GM19240 (cell line): ENCODE results near the gene ADGRG6.

Source experiments
- DNase-seq: peaks from one replicate; pipeline ENCODE4 v3.0.0; 2011; ENCODE audit warnings: low spot score; ENCODE audit not compliant: insufficient read length

ADGRG6 gene

GRCh38 chr6:142374965-142375733, 73.3 kb downstream of the ADGRG6 start:
- DNase-seq = no peak

GRCh38 chr6:142376115-142376514, 74.3 kb downstream of the ADGRG6 start:
- DNase-seq = no peak

GRCh38 chr6:142376800-142377496, 75.1 kb downstream of the ADGRG6 start:
- DNase-seq = no peak

GRCh38 chr6:142377497-142377848, 75.7 kb downstream of the ADGRG6 start:
- DNase-seq = no peak

- DNase-seq = no peak
Measured at GRCh38 chr6:142378138-142378875, 76.5 kb downstream of the ADGRG6 start.

- DNase-seq = no peak
Measured at GRCh38 chr6:142380626-142381025, 78.8 kb downstream of the ADGRG6 start.

GRCh38 chr6:142381181-142381580, 79.4 kb downstream of the ADGRG6 start:
- no peak for DNase-seq

GRCh38 chr6:142381845-142382378, 80.1 kb downstream of the ADGRG6 start:
- no peak for DNase-seq

- DNase-seq = no peak
Measured at GRCh38 chr6:142384519-142385254, 82.9 kb downstream of the ADGRG6 start.

- no peak for DNase-seq
Measured at GRCh38 chr6:142385352-142385751, 83.5 kb downstream of the ADGRG6 start.

GRCh38 chr6:142386657-142387056, 84.8 kb downstream of the ADGRG6 start:
- DNase-seq = no peak

GRCh38 chr6:142387997-142388815, 86.4 kb downstream of the ADGRG6 start:
- DNase-seq = no peak

GRCh38 chr6:142395266-142395665, 93.5 kb downstream of the ADGRG6 start:
- DNase-seq = no peak

GRCh38 chr6:142395768-142396231, 94.0 kb downstream of the ADGRG6 start:
- no peak for DNase-seq

GRCh38 chr6:142398353-142398752, 96.5 kb downstream of the ADGRG6 start:
- no peak for DNase-seq

- no peak for DNase-seq
Measured at GRCh38 chr6:142399739-142400138, 97.9 kb downstream of the ADGRG6 start.

- DNase-seq = no peak
Measured at GRCh38 chr6:142400495-142400894, 98.7 kb downstream of the ADGRG6 start.

- DNase-seq = no peak
Measured at GRCh38 chr6:142401838-142402237, 100.0 kb downstream of the ADGRG6 start.

GRCh38 chr6:142404751-142405150, 102.9 kb downstream of the ADGRG6 start:
- DNase-seq = no peak

- no peak for DNase-seq
Measured at GRCh38 chr6:142406131-142406530, 104.3 kb downstream of the ADGRG6 start.
